ENCODE results near the gene PRF1.

Gene PRF1

DNA sequence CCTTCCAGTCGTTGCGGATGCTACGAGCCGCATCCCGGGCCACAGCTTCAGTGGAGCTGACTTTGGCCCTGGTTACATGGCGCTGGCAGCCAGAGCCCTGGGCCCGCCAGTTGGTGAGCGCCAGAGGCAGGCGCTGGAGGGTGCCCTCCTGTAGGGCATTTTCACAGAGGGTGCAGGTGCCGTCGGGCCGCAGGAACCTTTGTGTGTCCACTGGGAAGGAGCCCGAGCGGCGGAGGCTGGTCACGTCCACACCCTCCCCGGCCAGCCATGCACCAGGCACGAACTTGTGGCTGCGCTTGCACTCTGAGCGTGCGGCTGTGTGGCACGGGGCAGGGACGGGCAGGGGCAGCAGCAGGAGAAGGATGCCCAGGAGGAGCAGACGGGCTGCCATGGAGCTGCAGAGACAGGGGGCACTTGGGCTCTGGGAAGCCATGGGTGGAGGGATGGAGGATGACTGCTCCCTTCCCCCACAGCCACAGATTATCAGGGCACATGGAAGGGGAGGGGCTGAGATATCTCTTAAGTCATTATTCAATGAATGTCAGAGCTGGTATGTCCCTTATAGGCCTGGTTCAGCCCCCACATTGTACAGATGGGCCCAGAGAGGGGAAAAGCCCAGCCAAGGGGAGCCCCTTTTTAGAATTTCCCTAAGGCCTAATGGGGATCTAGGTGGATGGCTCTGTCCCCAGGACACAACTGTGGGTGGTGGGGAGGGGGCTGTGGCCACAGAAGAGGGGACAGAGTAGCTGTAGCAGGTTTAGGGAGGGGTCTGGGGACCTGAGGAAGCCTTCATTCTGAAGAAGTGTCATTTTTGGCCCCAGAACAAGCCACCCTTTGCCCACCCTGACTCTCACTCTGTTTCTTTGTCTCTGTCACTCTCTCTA, 1.8 kb downstream of the PRF1 start:
- H3K79me2 ChIP-seq (ENCODE audit: control insufficient read depth, insufficient read depth, low read length, poor library complexity): no peaks in the 10 kb centered on the region
- H2AFZ ChIP-seq (ENCODE audit: insufficient read depth, low read length, poor library complexity): no peak overlapping the region
- no peak overlapping the region for H3K23ac ChIP-seq (ENCODE audit: low read length)
- no peaks in the 10 kb centered on the region for H3K4me1 ChIP-seq (ENCODE audit: control insufficient read depth in 1 of 2, insufficient read depth in 2 of 2, low read length in 2 of 2)
- no peak overlapping the region for H3K18ac ChIP-seq (ENCODE audit: low read length)
- H3K9ac ChIP-seq (ENCODE audit: low read length): no peak overlapping the region
- H2BK120ac ChIP-seq (ENCODE audit: insufficient read depth, low read length, poor library complexity): no peak overlapping the region
- no peak for DNase-seq
- no peak overlapping the region for H3K27ac ChIP-seq (ENCODE audit: low read depth, low read length)
- H3K4me2 ChIP-seq (ENCODE audit: low read length): no peak overlapping the region
- no peak overlapping the region for H2BK12ac ChIP-seq (ENCODE audit: low read length)
- no peak overlapping the region for H4K12ac ChIP-seq (ENCODE audit: low read depth, low read length)
- H3K4me3 ChIP-seq (ENCODE audit: low read depth, low read length): no peak overlapping the region
- WGBS (ENCODE audit: extremely low coverage, insufficient coverage, insufficient read length): no CpG with 5 or more reads among the region's 24 CpGs
- no peak overlapping the region for H2BK5ac ChIP-seq (ENCODE audit: low read depth, low read length, poor library complexity)
- H3K79me1 ChIP-seq (ENCODE audit: low read length): no peaks in the 10 kb centered on the region
- no peaks in the 10 kb centered on the region for H3K36me3 ChIP-seq (ENCODE audit: control insufficient read depth in 1 of 2, insufficient read depth in 2 of 2, low read length in 2 of 2)
- H3K14ac ChIP-seq (ENCODE audit: low read length): no peak overlapping the region
- H2AK5ac ChIP-seq (ENCODE audit: low read length): no peak overlapping the region
- H3K27me3 ChIP-seq (ENCODE audit: insufficient read depth, low read length): no peaks in the 10 kb centered on the region
- no peak overlapping the region for H4K91ac ChIP-seq (ENCODE audit: low read depth, low read length)
- H4K8ac ChIP-seq (ENCODE audit: low read depth, low read length): no peak overlapping the region
- no peak overlapping the region for H3K4ac ChIP-seq (ENCODE audit: low read depth, low read length)
- peaks cover 2% of the 10 kb centered on the region for H3K9me3 ChIP-seq (ENCODE audit: insufficient read depth, low read depth, low read length)

DNA sequence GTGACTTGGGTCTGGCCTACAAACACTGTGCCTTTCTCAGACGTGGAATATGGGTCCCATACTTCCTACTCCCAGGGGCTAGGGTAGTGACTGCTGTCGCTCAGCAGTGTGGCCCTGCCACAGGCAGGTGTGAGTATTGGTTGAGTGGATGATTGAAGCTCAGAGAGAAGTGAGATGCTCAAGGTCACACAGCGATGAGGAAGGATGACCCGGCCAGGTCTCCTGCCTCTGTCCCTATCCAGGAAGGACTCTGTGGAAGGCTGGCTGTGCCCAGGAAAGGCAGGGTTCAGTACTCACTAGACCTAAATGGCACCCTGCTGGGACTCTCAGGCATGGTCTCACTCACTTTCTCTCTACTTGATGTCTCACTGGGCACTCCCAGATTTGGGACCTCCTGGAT, 2.8 kb downstream of the PRF1 start:
- no peak overlapping the region for H2AFZ ChIP-seq (ENCODE audit: insufficient read depth, low read length, poor library complexity)
- no peak overlapping the region for H4K12ac ChIP-seq (ENCODE audit: low read depth, low read length)
- H3K9ac ChIP-seq (ENCODE audit: low read length): no peak overlapping the region
- H3K27me3 ChIP-seq (ENCODE audit: insufficient read depth, low read length): no peaks in the 10 kb centered on the region
- H2BK120ac ChIP-seq (ENCODE audit: insufficient read depth, low read length, poor library complexity): no peak overlapping the region
- H3K14ac ChIP-seq (ENCODE audit: low read length): no peak overlapping the region
- no peak overlapping the region for H3K4ac ChIP-seq (ENCODE audit: low read depth, low read length)
- peaks cover 2% of the 10 kb centered on the region for H3K9me3 ChIP-seq (ENCODE audit: insufficient read depth, low read depth, low read length)
- no CpG with 5 or more reads among the region's 4 CpGs for WGBS (ENCODE audit: extremely low coverage, insufficient coverage, insufficient read length)
- no peak overlapping the region for H4K91ac ChIP-seq (ENCODE audit: low read depth, low read length)
- no peaks in the 10 kb centered on the region for H3K79me2 ChIP-seq (ENCODE audit: control insufficient read depth, insufficient read depth, low read length, poor library complexity)
- H2BK12ac ChIP-seq (ENCODE audit: low read length): no peak overlapping the region
- DNase-seq: no peak
- no peak overlapping the region for H3K27ac ChIP-seq (ENCODE audit: low read depth, low read length)
- H3K23ac ChIP-seq (ENCODE audit: low read length): no peak overlapping the region
- H3K18ac ChIP-seq (ENCODE audit: low read length): no peak overlapping the region
- no peaks in the 10 kb centered on the region for H3K36me3 ChIP-seq (ENCODE audit: control insufficient read depth in 1 of 2, insufficient read depth in 2 of 2, low read length in 2 of 2)
- H2BK5ac ChIP-seq (ENCODE audit: low read depth, low read length, poor library complexity): no peak overlapping the region
- no peaks in the 10 kb centered on the region for H3K4me1 ChIP-seq (ENCODE audit: control insufficient read depth in 1 of 2, insufficient read depth in 2 of 2, low read length in 2 of 2)
- H3K4me3 ChIP-seq (ENCODE audit: low read depth, low read length): no peak overlapping the region
- no peaks in the 10 kb centered on the region for H3K79me1 ChIP-seq (ENCODE audit: low read length)
- no peak overlapping the region for H3K4me2 ChIP-seq (ENCODE audit: low read length)
- no peak overlapping the region for H4K8ac ChIP-seq (ENCODE audit: low read depth, low read length)
- no peak overlapping the region for H2AK5ac ChIP-seq (ENCODE audit: low read length)

DNA sequence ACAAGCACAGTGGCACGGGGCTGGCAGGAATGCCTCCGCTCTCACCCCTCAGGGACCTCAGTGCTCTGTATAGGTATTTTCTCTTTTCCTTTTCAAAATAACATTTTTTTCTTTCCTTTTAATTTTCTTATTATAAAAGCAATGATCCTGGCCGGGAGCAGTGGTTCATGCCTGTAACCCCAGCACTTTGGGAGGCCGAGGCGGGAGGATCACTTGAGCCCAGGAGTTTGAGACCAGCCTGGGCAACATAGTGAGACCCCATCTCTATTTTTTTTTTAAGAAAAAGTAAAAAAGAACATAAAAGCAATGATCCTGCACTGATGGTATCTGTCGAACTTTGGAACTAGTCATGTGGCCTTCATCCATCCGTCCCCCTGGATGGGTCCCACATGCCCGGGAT, 3.2 kb downstream of the PRF1 start:
- Histone ChIP-seq H2AFZ (ENCODE audit: insufficient read depth, low read length, poor library complexity) (no peak overlapping the region), H3K27me3 (ENCODE audit: insufficient read depth, low read length) (no peaks in the 10 kb centered on the region), H3K18ac (ENCODE audit: low read length) (no peak overlapping the region), H2AK5ac (ENCODE audit: low read length) (no peak overlapping the region), H2BK120ac (ENCODE audit: insufficient read depth, low read length, poor library complexity) (no peak overlapping the region), H3K4me1 (ENCODE audit: control insufficient read depth in 1 of 2, insufficient read depth in 2 of 2, low read length in 2 of 2) (no peaks in the 10 kb centered on the region), H3K36me3 (ENCODE audit: control insufficient read depth in 1 of 2, insufficient read depth in 2 of 2, low read length in 2 of 2) (no peaks in the 10 kb centered on the region), H3K79me1 (ENCODE audit: low read length) (no peaks in the 10 kb centered on the region), H3K23ac (ENCODE audit: low read length) (no peak overlapping the region), H3K79me2 (ENCODE audit: control insufficient read depth, insufficient read depth, low read length, poor library complexity) (no peaks in the 10 kb centered on the region), H3K4me3 (ENCODE audit: low read depth, low read length) (no peak overlapping the region), H2BK5ac (ENCODE audit: low read depth, low read length, poor library complexity) (no peak overlapping the region), H3K14ac (ENCODE audit: low read length) (no peak overlapping the region), H3K9me3 (ENCODE audit: insufficient read depth, low read depth, low read length) (peaks cover 2% of the 10 kb centered on the region), H2BK12ac (ENCODE audit: low read length) (no peak overlapping the region), H4K91ac (ENCODE audit: low read depth, low read length) (no peak overlapping the region), H4K8ac (ENCODE audit: low read depth, low read length) (no peak overlapping the region), H3K4me2 (ENCODE audit: low read length) (no peak overlapping the region), H3K9ac (ENCODE audit: low read length) (no peak overlapping the region), H3K4ac (ENCODE audit: low read depth, low read length) (no peak overlapping the region), H4K12ac (ENCODE audit: low read depth, low read length) (no peak overlapping the region), H3K27ac (ENCODE audit: low read depth, low read length) (no peak overlapping the region)
- no CpG with 5 or more reads among the region's 8 CpGs for whole genome bisulfite sequencing (ENCODE audit: extremely low coverage, insufficient coverage, insufficient read length)
- no peak for DNase-seq

DNA sequence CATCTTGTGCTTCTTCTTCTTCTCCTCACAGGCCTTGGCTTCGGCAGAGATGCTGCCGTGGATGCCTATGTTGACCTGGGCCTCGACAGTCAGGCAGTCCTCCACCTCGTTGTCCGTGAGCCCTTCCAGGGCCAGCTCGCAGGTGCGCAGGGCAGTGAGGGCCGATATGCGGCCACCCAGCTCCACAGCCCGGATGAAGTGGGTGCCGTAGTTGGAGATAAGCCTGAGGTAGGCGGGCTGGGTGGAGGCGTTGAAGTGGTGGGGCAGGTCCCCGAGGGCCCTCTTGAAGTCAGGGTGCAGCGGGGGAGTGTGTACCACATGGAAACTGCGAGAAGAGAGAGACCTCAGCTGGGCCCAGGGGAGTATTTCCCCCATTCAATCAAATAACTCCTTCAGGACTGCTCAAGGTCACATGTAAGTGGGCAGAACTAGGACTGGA, 3.7 kb downstream of the PRF1 start:
- WGBS (ENCODE audit: extremely low coverage, insufficient coverage, insufficient read length): no CpG with 5 or more reads among the region's 16 CpGs
- H3K4ac ChIP-seq (ENCODE audit: low read depth, low read length): no peak overlapping the region
- H3K36me3 ChIP-seq (ENCODE audit: control insufficient read depth in 1 of 2, insufficient read depth in 2 of 2, low read length in 2 of 2): no peaks in the 10 kb centered on the region
- no peak overlapping the region for H3K9ac ChIP-seq (ENCODE audit: low read length)
- H4K12ac ChIP-seq (ENCODE audit: low read depth, low read length): no peak overlapping the region
- H3K4me1 ChIP-seq (ENCODE audit: control insufficient read depth in 1 of 2, insufficient read depth in 2 of 2, low read length in 2 of 2): no peaks in the 10 kb centered on the region
- no peaks in the 10 kb centered on the region for H3K79me2 ChIP-seq (ENCODE audit: control insufficient read depth, insufficient read depth, low read length, poor library complexity)
- H3K23ac ChIP-seq (ENCODE audit: low read length): no peak overlapping the region
- peaks cover 2% of the 10 kb centered on the region for H3K9me3 ChIP-seq (ENCODE audit: insufficient read depth, low read depth, low read length)
- no peak overlapping the region for H2BK5ac ChIP-seq (ENCODE audit: low read depth, low read length, poor library complexity)
- H2AK5ac ChIP-seq (ENCODE audit: low read length): no peak overlapping the region
- no peak overlapping the region for H2BK120ac ChIP-seq (ENCODE audit: insufficient read depth, low read length, poor library complexity)
- H2AFZ ChIP-seq (ENCODE audit: insufficient read depth, low read length, poor library complexity): no peak overlapping the region
- no peak overlapping the region for H4K8ac ChIP-seq (ENCODE audit: low read depth, low read length)
- no peak overlapping the region for H3K27ac ChIP-seq (ENCODE audit: low read depth, low read length)
- H2BK12ac ChIP-seq (ENCODE audit: low read length): no peak overlapping the region
- H3K4me3 ChIP-seq (ENCODE audit: low read depth, low read length): no peak overlapping the region
- no peak overlapping the region for H3K4me2 ChIP-seq (ENCODE audit: low read length)
- H3K79me1 ChIP-seq (ENCODE audit: low read length): no peaks in the 10 kb centered on the region
- no peak overlapping the region for H4K91ac ChIP-seq (ENCODE audit: low read depth, low read length)
- no peak overlapping the region for H3K18ac ChIP-seq (ENCODE audit: low read length)
- H3K14ac ChIP-seq (ENCODE audit: low read length): no peak overlapping the region
- no peak for DNase-seq
- H3K27me3 ChIP-seq (ENCODE audit: insufficient read depth, low read length): no peaks in the 10 kb centered on the region
